ENCODE measurements around the gene PRM3. TPM values are rescaled to one million over a fixed set of nuclear protein-coding genes. Genes with fewer than 3 reads are reported as not detected.

PRM3 gene
- total RNA-seq, 1 experiment from 2014 or later = not detected

- no peaks in the 10 kb centered on the region for H3K9me3 Mint-ChIP-seq (ENCODE audit: unreplicated experiment)
- CTCF ChIA-PET = interaction anchor here (0.6 to 11.0 kb wide), 4 partner anchors 123 to 1573 kb away, joined by 3 to 342 read pairs (median 3); no protein-coding TSS in a partner anchor
- H3K4me1 Mint-ChIP-seq (ENCODE audit: insufficient read depth, unreplicated experiment) = no peaks in the 10 kb centered on the region
- no TSS peak for BruUV-seq (replicated peaks)
- no peaks in the 10 kb centered on the region for H3K27me3 Mint-ChIP-seq (ENCODE audit: insufficient read depth, unreplicated experiment)
- peaks cover 4% of the 10 kb centered on the region for H3K36me3 Mint-ChIP-seq (ENCODE audit: insufficient read depth, unreplicated experiment)
- no peak overlapping the region for H3K4me3 Mint-ChIP-seq (ENCODE audit: unreplicated experiment)
- intact Hi-C loops (cut with micrococcal nuclease) = loop anchor here (5.0 to 10.0 kb wide), 4 partner anchors 58 to 158 kb away; no protein-coding TSS in a partner anchor
- TF ChIP-seq, protein P1, sequence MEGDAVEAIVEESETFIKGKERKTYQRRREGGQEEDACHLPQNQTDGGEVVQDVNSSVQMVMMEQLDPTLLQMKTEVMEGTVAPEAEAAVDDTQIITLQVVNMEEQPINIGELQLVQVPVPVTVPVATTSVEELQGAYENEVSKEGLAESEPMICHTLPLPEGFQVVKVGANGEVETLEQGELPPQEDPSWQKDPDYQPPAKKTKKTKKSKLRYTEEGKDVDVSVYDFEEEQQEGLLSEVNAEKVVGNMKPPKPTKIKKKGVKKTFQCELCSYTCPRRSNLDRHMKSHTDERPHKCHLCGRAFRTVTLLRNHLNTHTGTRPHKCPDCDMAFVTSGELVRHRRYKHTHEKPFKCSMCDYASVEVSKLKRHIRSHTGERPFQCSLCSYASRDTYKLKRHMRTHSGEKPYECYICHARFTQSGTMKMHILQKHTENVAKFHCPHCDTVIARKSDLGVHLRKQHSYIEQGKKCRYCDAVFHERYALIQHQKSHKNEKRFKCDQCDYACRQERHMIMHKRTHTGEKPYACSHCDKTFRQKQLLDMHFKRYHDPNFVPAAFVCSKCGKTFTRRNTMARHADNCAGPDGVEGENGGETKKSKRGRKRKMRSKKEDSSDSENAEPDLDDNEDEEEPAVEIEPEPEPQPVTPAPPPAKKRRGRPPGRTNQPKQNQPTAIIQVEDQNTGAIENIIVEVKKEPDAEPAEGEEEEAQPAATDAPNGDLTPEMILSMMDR (IDR thresholded peaks at IDR 0.05; ENCODE audit: unreplicated experiment) = no peak
- POLR2A ChIA-PET = no interaction called here
- no peak overlapping the region for H3K27ac Mint-ChIP-seq (ENCODE audit: low read depth, unreplicated experiment)
- DNase-seq (ENCODE audit: unreplicated experiment) = no peak
These were observed 13.5 kb downstream of the PRM3 start for GRCh38 chr16:11259655-11260595.

GRCh38 chr16:11258553-11259492, 14.6 kb downstream of the PRM3 start:
- H3K4me3 Mint-ChIP-seq (ENCODE audit: unreplicated experiment) = no peak overlapping the region
- POLR2A ChIA-PET = interaction anchor here (0.7 to 3.2 kb wide), 2 partner anchors 119 to 267 kb away, joined by 3 to 12 read pairs; no protein-coding TSS in a partner anchor
- H3K27me3 Mint-ChIP-seq (ENCODE audit: insufficient read depth, unreplicated experiment) = no peaks in the 10 kb centered on the region

GRCh38 chr16:11257131-11257938, 16.1 kb downstream of the PRM3 start:
- intact Hi-C loops (cut with micrococcal nuclease) = loop anchor here (1.0 to 10.0 kb wide), 6 partner anchors 55 to 286 kb away; no protein-coding TSS in a partner anchor
- BruUV-seq (replicated peaks) = no TSS peak

More at GRCh38 chr16:11258553-11259492, 14.6 kb downstream of the PRM3 start:
- TF ChIP-seq, protein P1 (IDR thresholded peaks at IDR 0.05; ENCODE audit: unreplicated experiment) = no peak
- Mint-ChIP-seq H3K27ac (ENCODE audit: low read depth, unreplicated experiment) (no peak overlapping the region), H3K9me3 (ENCODE audit: unreplicated experiment) (no peaks in the 10 kb centered on the region), H3K36me3 (ENCODE audit: insufficient read depth, unreplicated experiment) (peaks cover 5% of the 10 kb centered on the region), H3K4me1 (ENCODE audit: insufficient read depth, unreplicated experiment) (peaks cover 2% of the 10 kb centered on the region)
- intact Hi-C loops (cut with micrococcal nuclease) = loop anchor here (5.0 to 10.0 kb wide), 4 partner anchors 57 to 157 kb away; no protein-coding TSS in a partner anchor
- CTCF ChIA-PET = interaction anchor here (0.7 to 11.0 kb wide), 10 partner anchors 10 to 291 kb away, joined by 3 to 342 read pairs (median 3); partner anchors contain the start of gene TNP2
- BruUV-seq (replicated peaks) = no TSS peak
- no peak for DNase-seq (ENCODE audit: unreplicated experiment)

More at GRCh38 chr16:11257131-11257938, 16.1 kb downstream of the PRM3 start:
- ChIA-PET CTCF (interaction anchor here (0.6 to 11.0 kb wide), 29 partner anchors 9 to 1204 kb away, joined by 3 to 342 read pairs (median 4); partner anchors contain the start of gene TNP2), POLR2A (interaction anchor here (0.6 to 3.2 kb wide), 16 partner anchors 11 to 550 kb away, joined by 3 to 26 read pairs (median 6); partner anchors contain the start of gene TNP2)
- peak; percentile 85 for DNase-seq (ENCODE audit: unreplicated experiment)
- no peaks in the 10 kb centered on the region for H3K27me3 Mint-ChIP-seq (ENCODE audit: insufficient read depth, unreplicated experiment)
- TF ChIP-seq, protein P1 (IDR thresholded peaks at IDR 0.05; ENCODE audit: unreplicated experiment) = peak; percentile 81
- peaks cover 8% of the 10 kb centered on the region for H3K4me1 Mint-ChIP-seq (ENCODE audit: insufficient read depth, unreplicated experiment)
- H3K9me3 Mint-ChIP-seq (ENCODE audit: unreplicated experiment) = no peaks in the 10 kb centered on the region
- H3K36me3 Mint-ChIP-seq (ENCODE audit: insufficient read depth, unreplicated experiment) = peaks cover 16% of the 10 kb centered on the region
- H3K4me3 Mint-ChIP-seq (ENCODE audit: unreplicated experiment) = peak overlapping the region; percentile 97
- H3K27ac Mint-ChIP-seq (ENCODE audit: low read depth, unreplicated experiment) = peak overlapping the region; percentile 98

Data from MCF 10A (cell line).